ENCODE measurements around the gene CENPK. TPM values are rescaled to one million over a fixed set of nuclear protein-coding genes. Genes with fewer than 3 reads are reported as not detected.
"Not testable (repeated sequence)": the region's sequence is repeated elsewhere in the genome, so short reads cannot be mapped to it uniquely, and the experiment has no call there.

CENPK gene
- total and polyA plus RNA-seq, 4 donors = 0.33 to 23.1 (median 0.96) TPM

DNA sequence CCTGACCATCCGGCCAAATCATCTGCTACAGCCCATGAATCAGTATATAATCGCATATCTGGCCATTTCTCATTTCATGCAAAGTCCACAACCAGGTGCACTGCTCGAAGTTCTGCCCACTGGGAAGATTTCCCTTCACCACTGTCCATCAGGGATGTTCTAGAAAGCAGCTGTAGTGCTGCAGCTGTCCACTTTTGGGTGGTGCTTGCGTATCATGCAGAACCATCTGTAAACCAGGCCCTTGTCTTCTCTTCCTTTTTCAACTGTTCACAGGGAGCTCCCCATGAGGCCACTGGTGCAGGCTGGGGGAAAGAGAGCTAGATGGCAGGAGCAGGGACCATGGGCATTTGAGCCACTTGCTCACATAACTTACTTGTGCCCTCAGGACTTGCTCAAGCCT, 73.8 kb downstream of the CENPK start:
- no peak for DNase-seq (ENCODE audit: low spot score)
- Histone ChIP-seq H3K27me3 (ENCODE audit: control insufficient read depth in 4 of 4, insufficient read depth in 4 of 4, low read length in 3 of 4) (no peaks in the 10 kb centered on the region), H3K9ac (ENCODE audit: low read depth in 1 of 2, low read length in 2 of 2) (no peak overlapping the region), H3K4me3 (ENCODE audit: low read depth in 1 of 3, low read length in 3 of 3) (no peak overlapping the region), H3K27ac (ENCODE audit: low read depth in 1 of 2, low read length in 2 of 2) (no peak overlapping the region), H3K4me1 (ENCODE audit: control insufficient read depth in 4 of 4, insufficient read depth in 4 of 4, low read length in 3 of 4) (no peaks in the 10 kb centered on the region), H3K36me3 (ENCODE audit: control insufficient read depth in 4 of 4, insufficient read depth in 3 of 4, low read depth in 1 of 4, low read length in 3 of 4) (no peaks in the 10 kb centered on the region), H3K9me3 (ENCODE audit: control insufficient read depth in 4 of 4, low read length in 3 of 4) (no peaks in the 10 kb centered on the region)
- 95% methylated on average over 4 of the region's 4 CpGs for WGBS
- TF ChIP-seq FOXA2 (IDR thresholded peaks at IDR 0.05) (no peak), NR2F2 (IDR thresholded peaks at IDR 0.05) (no peak), RAD21 (IDR thresholded peaks at IDR 0.05) (no peak), TAF1 (conservative IDR thresholded peaks at IDR 0.05) (no peak), HNF4A (conservative IDR thresholded peaks at IDR 0.05) (no peak), GABPA (IDR thresholded peaks at IDR 0.05 in 1 of 2, conservative IDR thresholded peaks at IDR 0.05 in 1 of 2) (no peak), HNF4G (IDR thresholded peaks at IDR 0.05) (no peak), EGR1 (IDR thresholded peaks at IDR 0.05; ENCODE audit: low read depth in 2 of 2) (no peak), ATF3 (IDR thresholded peaks at IDR 0.05) (no peak), SP1 (IDR thresholded peaks at IDR 0.05) (no peak), MAX (IDR thresholded peaks at IDR 0.05) (no peak), FOXA1 (IDR thresholded peaks at IDR 0.05) (no peak), RXRA (IDR thresholded peaks at IDR 0.05) (no peak), YY1 (IDR thresholded peaks at IDR 0.05) (no peak), JUND (IDR thresholded peaks at IDR 0.05) (no peak)
- TF ChIP-seq, protein P1, sequence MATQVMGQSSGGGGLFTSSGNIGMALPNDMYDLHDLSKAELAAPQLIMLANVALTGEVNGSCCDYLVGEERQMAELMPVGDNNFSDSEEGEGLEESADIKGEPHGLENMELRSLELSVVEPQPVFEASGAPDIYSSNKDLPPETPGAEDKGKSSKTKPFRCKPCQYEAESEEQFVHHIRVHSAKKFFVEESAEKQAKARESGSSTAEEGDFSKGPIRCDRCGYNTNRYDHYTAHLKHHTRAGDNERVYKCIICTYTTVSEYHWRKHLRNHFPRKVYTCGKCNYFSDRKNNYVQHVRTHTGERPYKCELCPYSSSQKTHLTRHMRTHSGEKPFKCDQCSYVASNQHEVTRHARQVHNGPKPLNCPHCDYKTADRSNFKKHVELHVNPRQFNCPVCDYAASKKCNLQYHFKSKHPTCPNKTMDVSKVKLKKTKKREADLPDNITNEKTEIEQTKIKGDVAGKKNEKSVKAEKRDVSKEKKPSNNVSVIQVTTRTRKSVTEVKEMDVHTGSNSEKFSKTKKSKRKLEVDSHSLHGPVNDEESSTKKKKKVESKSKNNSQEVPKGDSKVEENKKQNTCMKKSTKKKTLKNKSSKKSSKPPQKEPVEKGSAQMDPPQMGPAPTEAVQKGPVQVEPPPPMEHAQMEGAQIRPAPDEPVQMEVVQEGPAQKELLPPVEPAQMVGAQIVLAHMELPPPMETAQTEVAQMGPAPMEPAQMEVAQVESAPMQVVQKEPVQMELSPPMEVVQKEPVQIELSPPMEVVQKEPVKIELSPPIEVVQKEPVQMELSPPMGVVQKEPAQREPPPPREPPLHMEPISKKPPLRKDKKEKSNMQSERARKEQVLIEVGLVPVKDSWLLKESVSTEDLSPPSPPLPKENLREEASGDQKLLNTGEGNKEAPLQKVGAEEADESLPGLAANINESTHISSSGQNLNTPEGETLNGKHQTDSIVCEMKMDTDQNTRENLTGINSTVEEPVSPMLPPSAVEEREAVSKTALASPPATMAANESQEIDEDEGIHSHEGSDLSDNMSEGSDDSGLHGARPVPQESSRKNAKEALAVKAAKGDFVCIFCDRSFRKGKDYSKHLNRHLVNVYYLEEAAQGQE (IDR thresholded peaks at IDR 0.05) = no peak
- TF ChIP-seq, protein P2, sequence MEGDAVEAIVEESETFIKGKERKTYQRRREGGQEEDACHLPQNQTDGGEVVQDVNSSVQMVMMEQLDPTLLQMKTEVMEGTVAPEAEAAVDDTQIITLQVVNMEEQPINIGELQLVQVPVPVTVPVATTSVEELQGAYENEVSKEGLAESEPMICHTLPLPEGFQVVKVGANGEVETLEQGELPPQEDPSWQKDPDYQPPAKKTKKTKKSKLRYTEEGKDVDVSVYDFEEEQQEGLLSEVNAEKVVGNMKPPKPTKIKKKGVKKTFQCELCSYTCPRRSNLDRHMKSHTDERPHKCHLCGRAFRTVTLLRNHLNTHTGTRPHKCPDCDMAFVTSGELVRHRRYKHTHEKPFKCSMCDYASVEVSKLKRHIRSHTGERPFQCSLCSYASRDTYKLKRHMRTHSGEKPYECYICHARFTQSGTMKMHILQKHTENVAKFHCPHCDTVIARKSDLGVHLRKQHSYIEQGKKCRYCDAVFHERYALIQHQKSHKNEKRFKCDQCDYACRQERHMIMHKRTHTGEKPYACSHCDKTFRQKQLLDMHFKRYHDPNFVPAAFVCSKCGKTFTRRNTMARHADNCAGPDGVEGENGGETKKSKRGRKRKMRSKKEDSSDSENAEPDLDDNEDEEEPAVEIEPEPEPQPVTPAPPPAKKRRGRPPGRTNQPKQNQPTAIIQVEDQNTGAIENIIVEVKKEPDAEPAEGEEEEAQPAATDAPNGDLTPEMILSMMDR (IDR thresholded peaks at IDR 0.05; ENCODE audit: low read depth, low read length, missing input control) = no peak
- TF ChIP-seq, protein P3, sequence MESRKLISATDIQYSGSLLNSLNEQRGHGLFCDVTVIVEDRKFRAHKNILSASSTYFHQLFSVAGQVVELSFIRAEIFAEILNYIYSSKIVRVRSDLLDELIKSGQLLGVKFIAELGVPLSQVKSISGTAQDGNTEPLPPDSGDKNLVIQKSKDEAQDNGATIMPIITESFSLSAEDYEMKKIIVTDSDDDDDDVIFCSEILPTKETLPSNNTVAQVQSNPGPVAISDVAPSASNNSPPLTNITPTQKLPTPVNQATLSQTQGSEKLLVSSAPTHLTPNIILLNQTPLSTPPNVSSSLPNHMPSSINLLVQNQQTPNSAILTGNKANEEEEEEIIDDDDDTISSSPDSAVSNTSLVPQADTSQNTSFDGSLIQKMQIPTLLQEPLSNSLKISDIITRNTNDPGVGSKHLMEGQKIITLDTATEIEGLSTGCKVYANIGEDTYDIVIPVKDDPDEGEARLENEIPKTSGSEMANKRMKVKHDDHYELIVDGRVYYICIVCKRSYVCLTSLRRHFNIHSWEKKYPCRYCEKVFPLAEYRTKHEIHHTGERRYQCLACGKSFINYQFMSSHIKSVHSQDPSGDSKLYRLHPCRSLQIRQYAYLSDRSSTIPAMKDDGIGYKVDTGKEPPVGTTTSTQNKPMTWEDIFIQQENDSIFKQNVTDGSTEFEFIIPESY (IDR thresholded peaks at IDR 0.05) = no peak

GRCh38 chr5:65488038-65488687, 74.8 kb downstream of the CENPK start:
- H3K4me1 ChIP-seq (ENCODE audit: control insufficient read depth in 4 of 4, insufficient read depth in 4 of 4, low read length in 3 of 4); H3K9ac ChIP-seq (ENCODE audit: low read depth in 1 of 2, low read length in 2 of 2); H3K9me3 ChIP-seq (ENCODE audit: control insufficient read depth in 4 of 4, low read length in 3 of 4); H3K36me3 ChIP-seq (ENCODE audit: control insufficient read depth in 4 of 4, insufficient read depth in 3 of 4, low read depth in 1 of 4, low read length in 3 of 4); H3K4me3 ChIP-seq (ENCODE audit: low read depth in 1 of 3, low read length in 3 of 3); H3K27ac ChIP-seq (ENCODE audit: low read depth in 1 of 2, low read length in 2 of 2); H3K27me3 ChIP-seq (ENCODE audit: control insufficient read depth in 4 of 4, insufficient read depth in 4 of 4, low read length in 3 of 4); DNase-seq (ENCODE audit: low spot score): not testable (repeated sequence)
- WGBS = 85% methylated on average over 7 of the region's 7 CpGs
